ENCODE data around the gene GJA1. TPM values are rescaled to one million over a fixed set of nuclear protein-coding genes. Genes with fewer than 3 reads are reported as not detected.

Gene GJA1
- total and polyA plus RNA-seq, 2 of the 8 experiments (the other 6 are each of a cell fraction or from before 2014, with no cell fraction given): 468 to 795 TPM

DNA sequence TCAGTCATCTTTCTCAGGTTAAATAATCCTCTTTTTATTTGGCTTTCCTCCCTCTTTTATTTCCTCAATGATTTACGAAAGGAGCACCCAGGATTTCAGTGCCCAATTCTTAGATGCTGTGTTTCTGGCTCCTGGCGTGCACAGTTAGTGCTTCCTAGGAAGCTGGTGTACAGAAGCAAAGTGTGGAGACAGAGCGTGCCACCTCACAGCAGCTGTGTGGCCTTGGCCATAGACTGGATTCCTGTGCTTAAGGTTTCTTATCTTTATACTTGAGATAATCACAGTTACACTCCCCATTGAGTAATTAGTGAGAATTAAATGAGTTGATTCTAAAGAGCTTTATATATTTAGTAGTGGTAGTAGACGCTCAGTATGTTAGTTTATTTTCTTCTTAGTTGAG, 39.7 kb upstream of the GJA1 start (continued):
- TF ChIP-seq, protein P1, sequence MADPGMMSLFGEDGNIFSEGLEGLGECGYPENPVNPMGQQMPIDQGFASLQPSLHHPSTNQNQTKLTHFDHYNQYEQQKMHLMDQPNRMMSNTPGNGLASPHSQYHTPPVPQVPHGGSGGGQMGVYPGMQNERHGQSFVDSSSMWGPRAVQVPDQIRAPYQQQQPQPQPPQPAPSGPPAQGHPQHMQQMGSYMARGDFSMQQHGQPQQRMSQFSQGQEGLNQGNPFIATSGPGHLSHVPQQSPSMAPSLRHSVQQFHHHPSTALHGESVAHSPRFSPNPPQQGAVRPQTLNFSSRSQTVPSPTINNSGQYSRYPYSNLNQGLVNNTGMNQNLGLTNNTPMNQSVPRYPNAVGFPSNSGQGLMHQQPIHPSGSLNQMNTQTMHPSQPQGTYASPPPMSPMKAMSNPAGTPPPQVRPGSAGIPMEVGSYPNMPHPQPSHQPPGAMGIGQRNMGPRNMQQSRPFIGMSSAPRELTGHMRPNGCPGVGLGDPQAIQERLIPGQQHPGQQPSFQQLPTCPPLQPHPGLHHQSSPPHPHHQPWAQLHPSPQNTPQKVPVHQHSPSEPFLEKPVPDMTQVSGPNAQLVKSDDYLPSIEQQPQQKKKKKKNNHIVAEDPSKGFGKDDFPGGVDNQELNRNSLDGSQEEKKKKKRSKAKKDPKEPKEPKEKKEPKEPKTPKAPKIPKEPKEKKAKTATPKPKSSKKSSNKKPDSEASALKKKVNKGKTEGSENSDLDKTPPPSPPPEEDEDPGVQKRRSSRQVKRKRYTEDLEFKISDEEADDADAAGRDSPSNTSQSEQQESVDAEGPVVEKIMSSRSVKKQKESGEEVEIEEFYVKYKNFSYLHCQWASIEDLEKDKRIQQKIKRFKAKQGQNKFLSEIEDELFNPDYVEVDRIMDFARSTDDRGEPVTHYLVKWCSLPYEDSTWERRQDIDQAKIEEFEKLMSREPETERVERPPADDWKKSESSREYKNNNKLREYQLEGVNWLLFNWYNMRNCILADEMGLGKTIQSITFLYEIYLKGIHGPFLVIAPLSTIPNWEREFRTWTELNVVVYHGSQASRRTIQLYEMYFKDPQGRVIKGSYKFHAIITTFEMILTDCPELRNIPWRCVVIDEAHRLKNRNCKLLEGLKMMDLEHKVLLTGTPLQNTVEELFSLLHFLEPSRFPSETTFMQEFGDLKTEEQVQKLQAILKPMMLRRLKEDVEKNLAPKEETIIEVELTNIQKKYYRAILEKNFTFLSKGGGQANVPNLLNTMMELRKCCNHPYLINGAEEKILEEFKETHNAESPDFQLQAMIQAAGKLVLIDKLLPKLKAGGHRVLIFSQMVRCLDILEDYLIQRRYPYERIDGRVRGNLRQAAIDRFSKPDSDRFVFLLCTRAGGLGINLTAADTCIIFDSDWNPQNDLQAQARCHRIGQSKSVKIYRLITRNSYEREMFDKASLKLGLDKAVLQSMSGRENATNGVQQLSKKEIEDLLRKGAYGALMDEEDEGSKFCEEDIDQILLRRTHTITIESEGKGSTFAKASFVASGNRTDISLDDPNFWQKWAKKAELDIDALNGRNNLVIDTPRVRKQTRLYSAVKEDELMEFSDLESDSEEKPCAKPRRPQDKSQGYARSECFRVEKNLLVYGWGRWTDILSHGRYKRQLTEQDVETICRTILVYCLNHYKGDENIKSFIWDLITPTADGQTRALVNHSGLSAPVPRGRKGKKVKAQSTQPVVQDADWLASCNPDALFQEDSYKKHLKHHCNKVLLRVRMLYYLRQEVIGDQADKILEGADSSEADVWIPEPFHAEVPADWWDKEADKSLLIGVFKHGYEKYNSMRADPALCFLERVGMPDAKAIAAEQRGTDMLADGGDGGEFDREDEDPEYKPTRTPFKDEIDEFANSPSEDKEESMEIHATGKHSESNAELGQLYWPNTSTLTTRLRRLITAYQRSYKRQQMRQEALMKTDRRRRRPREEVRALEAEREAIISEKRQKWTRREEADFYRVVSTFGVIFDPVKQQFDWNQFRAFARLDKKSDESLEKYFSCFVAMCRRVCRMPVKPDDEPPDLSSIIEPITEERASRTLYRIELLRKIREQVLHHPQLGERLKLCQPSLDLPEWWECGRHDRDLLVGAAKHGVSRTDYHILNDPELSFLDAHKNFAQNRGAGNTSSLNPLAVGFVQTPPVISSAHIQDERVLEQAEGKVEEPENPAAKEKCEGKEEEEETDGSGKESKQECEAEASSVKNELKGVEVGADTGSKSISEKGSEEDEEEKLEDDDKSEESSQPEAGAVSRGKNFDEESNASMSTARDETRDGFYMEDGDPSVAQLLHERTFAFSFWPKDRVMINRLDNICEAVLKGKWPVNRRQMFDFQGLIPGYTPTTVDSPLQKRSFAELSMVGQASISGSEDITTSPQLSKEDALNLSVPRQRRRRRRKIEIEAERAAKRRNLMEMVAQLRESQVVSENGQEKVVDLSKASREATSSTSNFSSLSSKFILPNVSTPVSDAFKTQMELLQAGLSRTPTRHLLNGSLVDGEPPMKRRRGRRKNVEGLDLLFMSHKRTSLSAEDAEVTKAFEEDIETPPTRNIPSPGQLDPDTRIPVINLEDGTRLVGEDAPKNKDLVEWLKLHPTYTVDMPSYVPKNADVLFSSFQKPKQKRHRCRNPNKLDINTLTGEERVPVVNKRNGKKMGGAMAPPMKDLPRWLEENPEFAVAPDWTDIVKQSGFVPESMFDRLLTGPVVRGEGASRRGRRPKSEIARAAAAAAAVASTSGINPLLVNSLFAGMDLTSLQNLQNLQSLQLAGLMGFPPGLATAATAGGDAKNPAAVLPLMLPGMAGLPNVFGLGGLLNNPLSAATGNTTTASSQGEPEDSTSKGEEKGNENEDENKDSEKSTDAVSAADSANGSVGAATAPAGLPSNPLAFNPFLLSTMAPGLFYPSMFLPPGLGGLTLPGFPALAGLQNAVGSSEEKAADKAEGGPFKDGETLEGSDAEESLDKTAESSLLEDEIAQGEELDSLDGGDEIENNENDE (IDR thresholded peaks at IDR 0.05; ENCODE audit: insufficient replicate concordance, low read length): no peak
- TF ChIP-seq CBX5 (IDR thresholded peaks at IDR 0.05; ENCODE audit: low read depth, low read length) (no peak), JUN (IDR thresholded peaks at IDR 0.05; ENCODE audit: low read depth, low read length) (no peak), NRF1 (IDR thresholded peaks at IDR 0.05; ENCODE audit: low read depth, low read length) (no peak), SRF (IDR thresholded peaks at IDR 0.05; ENCODE audit: low read depth, low read length) (no peak), RFX5 (IDR thresholded peaks at IDR 0.05; ENCODE audit: borderline replicate concordance, low read depth, low read length) (no peak), TBP (IDR thresholded peaks at IDR 0.05; ENCODE audit: low read depth, low read length) (no peak), JUND (IDR thresholded peaks at IDR 0.05; ENCODE audit: low read length) (no peak), PHF8 (conservative IDR thresholded peaks at IDR 0.05; ENCODE audit: low read depth, low read length) (no peak)
- TF ChIP-seq, protein P2, sequence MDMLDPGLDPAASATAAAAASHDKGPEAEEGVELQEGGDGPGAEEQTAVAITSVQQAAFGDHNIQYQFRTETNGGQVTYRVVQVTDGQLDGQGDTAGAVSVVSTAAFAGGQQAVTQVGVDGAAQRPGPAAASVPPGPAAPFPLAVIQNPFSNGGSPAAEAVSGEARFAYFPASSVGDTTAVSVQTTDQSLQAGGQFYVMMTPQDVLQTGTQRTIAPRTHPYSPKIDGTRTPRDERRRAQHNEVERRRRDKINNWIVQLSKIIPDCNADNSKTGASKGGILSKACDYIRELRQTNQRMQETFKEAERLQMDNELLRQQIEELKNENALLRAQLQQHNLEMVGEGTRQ (IDR thresholded peaks at IDR 0.05; ENCODE audit: low read length): no peak
- TF ChIP-seq, protein P3, sequence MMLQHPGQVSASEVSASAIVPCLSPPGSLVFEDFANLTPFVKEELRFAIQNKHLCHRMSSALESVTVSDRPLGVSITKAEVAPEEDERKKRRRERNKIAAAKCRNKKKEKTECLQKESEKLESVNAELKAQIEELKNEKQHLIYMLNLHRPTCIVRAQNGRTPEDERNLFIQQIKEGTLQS (IDR thresholded peaks at IDR 0.05; ENCODE audit: insufficient read depth, low read depth, low read length): no peak
